ENCODE measurements around the gene MAN2A2. TPM values are rescaled to one million over a fixed set of nuclear protein-coding genes. Genes with fewer than 3 reads are reported as not detected.

The MAN2A2 gene
- total RNA-seq, 4 donors from 2014 or later, result 46.8 to 109 (median 86.4) TPM

- intact Hi-C loops (cut with DNase I; ENCODE audit: low total_unique reads), result no loop called here
- 89 to 93% methylated on average over 11 to 21 of the region's 22 CpGs for whole genome bisulfite sequencing, 2 donors (ENCODE audit: low coverage in 1 of 2)
- Histone ChIP-seq H3K4me1 (no peaks in the 10 kb centered on the region), H3K9me3 (no peaks in the 10 kb centered on the region), H3K36me3 (peaks cover 0 to 81% (median 33%) of the 10 kb centered on the region in 4 donors), H3K27ac (no peak overlapping the region), H3K4me3 (no peak overlapping the region), H3K27me3 (no peaks in the 10 kb centered on the region)
- DNase-seq, result no peak
- in situ Hi-C loops (cut with MboI; ENCODE audit: low pct_ligation_motif_present in 1 of 4, low pct_unique_long_range_greater_than_20kb in 1 of 4, low sequenced_read_pairs in 3 of 4), result no loop called here
- TF ChIP-seq POLR2A (IDR thresholded peaks at IDR 0.05), result no peak
- TF ChIP-seq POLR2AphosphoS5 (IDR thresholded peaks at IDR 0.05), result no peak
- TF ChIP-seq EP300 (IDR thresholded peaks at IDR 0.05; ENCODE audit: low read depth), result no peak
- TF ChIP-seq CTCF (IDR thresholded peaks at IDR 0.05), result no peak
These were observed 11.4 kb downstream of the MAN2A2 start for GRCh38 chr15:90914305-90915080.

GRCh38 chr15:90915216-90915807 lies 12.2 kb downstream of the MAN2A2 start:
- H3K36me3 ChIP-seq, result peaks cover 0 to 82% (median 31%) of the 10 kb centered on the region in 4 donors
- H3K4me3 ChIP-seq, result no peak overlapping the region
- 70% methylated on average over 7 of the region's 7 CpGs; no CpG with 5 or more reads in 1 of the 2 donors for WGBS, 2 donors (ENCODE audit: low coverage in 1 of 2)
- H3K9me3 ChIP-seq, result no peaks in the 10 kb centered on the region
- H3K27me3 ChIP-seq, result no peaks in the 10 kb centered on the region
- TF ChIP-seq POLR2AphosphoS5 (IDR thresholded peaks at IDR 0.05) (no peak), CTCF (IDR thresholded peaks at IDR 0.05) (no peak), EP300 (IDR thresholded peaks at IDR 0.05; ENCODE audit: low read depth) (no peak), POLR2A (IDR thresholded peaks at IDR 0.05) (no peak)
- intact Hi-C loops (cut with DNase I; ENCODE audit: low total_unique reads), result no loop called here
- H3K4me1 ChIP-seq, result no peaks in the 10 kb centered on the region
- in situ Hi-C loops (cut with MboI; ENCODE audit: low pct_ligation_motif_present in 1 of 4, low pct_unique_long_range_greater_than_20kb in 1 of 4, low sequenced_read_pairs in 3 of 4), result no loop called here
- peak overlapping the region in 1 of 4 donors; percentile 11 for H3K27ac ChIP-seq
- peak; percentile 35 for DNase-seq

GRCh38 chr15:90915808-90916440 lies 12.8 kb downstream of the MAN2A2 start:
- no peaks in the 10 kb centered on the region for H3K4me1 ChIP-seq
- no peaks in the 10 kb centered on the region for H3K27me3 ChIP-seq
- peak overlapping the region in 1 of 4 donors; percentile 11 for H3K27ac ChIP-seq
- in situ Hi-C loops (cut with MboI; ENCODE audit: low pct_ligation_motif_present in 1 of 4, low pct_unique_long_range_greater_than_20kb in 1 of 4, low sequenced_read_pairs in 3 of 4), result no loop called here
- TF ChIP-seq EP300 (IDR thresholded peaks at IDR 0.05; ENCODE audit: low read depth), result no peak
- no peak for TF ChIP-seq CTCF (IDR thresholded peaks at IDR 0.05)
- TF ChIP-seq POLR2AphosphoS5 (IDR thresholded peaks at IDR 0.05), result no peak
- TF ChIP-seq POLR2A (IDR thresholded peaks at IDR 0.05), result no peak
- intact Hi-C loops (cut with DNase I; ENCODE audit: low total_unique reads), result no loop called here
- H3K4me3 ChIP-seq, result no peak overlapping the region
- DNase-seq, result peak; percentile 53
- peaks cover 0 to 82% (median 31%) of the 10 kb centered on the region in 4 donors for H3K36me3 ChIP-seq
- no peaks in the 10 kb centered on the region for H3K9me3 ChIP-seq
- 86% methylated on average over 24 of the region's 25 CpGs; no CpG with 5 or more reads in 1 of the 2 donors for WGBS, 2 donors (ENCODE audit: low coverage in 1 of 2)

- H3K4me3 ChIP-seq, result no peak overlapping the region
- in situ Hi-C loops (cut with MboI; ENCODE audit: low pct_ligation_motif_present in 1 of 4, low pct_unique_long_range_greater_than_20kb in 1 of 4, low sequenced_read_pairs in 3 of 4), result no loop called here
- no peak overlapping the region for H3K27ac ChIP-seq
- no peaks in the 10 kb centered on the region for H3K4me1 ChIP-seq
- intact Hi-C loops (cut with DNase I; ENCODE audit: low total_unique reads), result no loop called here
- TF ChIP-seq CTCF (IDR thresholded peaks at IDR 0.05) (no peak), EP300 (IDR thresholded peaks at IDR 0.05; ENCODE audit: low read depth) (no peak), POLR2A (IDR thresholded peaks at IDR 0.05) (no peak), POLR2AphosphoS5 (IDR thresholded peaks at IDR 0.05) (no peak)
- H3K9me3 ChIP-seq, result no peaks in the 10 kb centered on the region
- WGBS, 2 donors (ENCODE audit: low coverage in 1 of 2), result 93% methylated on average over 3 to 11 of the region's 11 CpGs
- no peaks in the 10 kb centered on the region for H3K27me3 ChIP-seq
- peaks cover 0 to 82% (median 28%) of the 10 kb centered on the region in 4 donors for H3K36me3 ChIP-seq
- no peak for DNase-seq
These were observed 13.4 kb downstream of the MAN2A2 start for GRCh38 chr15:90916461-90916860.
